Measurements from ENCODE around the gene ABCC1.

DNA sequence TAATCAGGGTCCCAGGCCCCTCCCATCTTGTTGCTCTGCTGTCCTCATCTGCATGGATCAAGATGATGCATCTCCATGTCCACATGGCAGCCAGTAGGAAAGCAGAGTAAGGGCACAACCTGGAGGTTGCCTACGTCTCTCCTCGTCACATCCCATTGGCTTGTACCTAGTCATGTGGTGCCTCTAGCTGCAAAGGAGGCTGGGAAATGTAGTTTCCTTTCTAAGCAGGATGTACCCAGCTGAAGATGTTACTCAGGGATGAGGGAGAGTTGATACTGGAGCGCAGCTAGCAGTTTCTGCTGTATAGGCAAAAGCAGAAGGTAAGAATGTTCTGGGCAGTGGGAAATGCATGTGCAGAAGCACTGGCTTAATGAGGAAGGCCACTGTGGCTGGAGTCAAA, 20.8 kb downstream of the ABCC1 start:
- TF ChIP-seq, protein P1, sequence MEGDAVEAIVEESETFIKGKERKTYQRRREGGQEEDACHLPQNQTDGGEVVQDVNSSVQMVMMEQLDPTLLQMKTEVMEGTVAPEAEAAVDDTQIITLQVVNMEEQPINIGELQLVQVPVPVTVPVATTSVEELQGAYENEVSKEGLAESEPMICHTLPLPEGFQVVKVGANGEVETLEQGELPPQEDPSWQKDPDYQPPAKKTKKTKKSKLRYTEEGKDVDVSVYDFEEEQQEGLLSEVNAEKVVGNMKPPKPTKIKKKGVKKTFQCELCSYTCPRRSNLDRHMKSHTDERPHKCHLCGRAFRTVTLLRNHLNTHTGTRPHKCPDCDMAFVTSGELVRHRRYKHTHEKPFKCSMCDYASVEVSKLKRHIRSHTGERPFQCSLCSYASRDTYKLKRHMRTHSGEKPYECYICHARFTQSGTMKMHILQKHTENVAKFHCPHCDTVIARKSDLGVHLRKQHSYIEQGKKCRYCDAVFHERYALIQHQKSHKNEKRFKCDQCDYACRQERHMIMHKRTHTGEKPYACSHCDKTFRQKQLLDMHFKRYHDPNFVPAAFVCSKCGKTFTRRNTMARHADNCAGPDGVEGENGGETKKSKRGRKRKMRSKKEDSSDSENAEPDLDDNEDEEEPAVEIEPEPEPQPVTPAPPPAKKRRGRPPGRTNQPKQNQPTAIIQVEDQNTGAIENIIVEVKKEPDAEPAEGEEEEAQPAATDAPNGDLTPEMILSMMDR (IDR thresholded peaks at IDR 0.05), result no peak
- TF ChIP-seq POLR2A (IDR thresholded peaks at IDR 0.05), result no peak
